Activated CD4-positive, alpha-beta T cell treated with anti-CD3 and anti-CD28 coated beads, Interleukin-2, amount 50 U/mL, for 4 hours (primary cell): ENCODE measurements around the gene ANGPTL4.
"Not testable (repeated sequence)": the region's sequence is repeated elsewhere in the genome, so short reads cannot be mapped to it uniquely, and the experiment has no call there.

Source experiments
- DNase-seq, 2 experiments: peaks; one replicate each; pipeline ENCODE4 v3.0.0-alpha.2; 2020

Gene ANGPTL4

GRCh38 chr19:8366121-8366581 is 2.2 kb downstream of the ANGPTL4 start:
- DNase-seq = no peak

GRCh38 chr19:8366961-8367326 is 3.0 kb downstream of the ANGPTL4 start:
- no peak for DNase-seq

DNA sequence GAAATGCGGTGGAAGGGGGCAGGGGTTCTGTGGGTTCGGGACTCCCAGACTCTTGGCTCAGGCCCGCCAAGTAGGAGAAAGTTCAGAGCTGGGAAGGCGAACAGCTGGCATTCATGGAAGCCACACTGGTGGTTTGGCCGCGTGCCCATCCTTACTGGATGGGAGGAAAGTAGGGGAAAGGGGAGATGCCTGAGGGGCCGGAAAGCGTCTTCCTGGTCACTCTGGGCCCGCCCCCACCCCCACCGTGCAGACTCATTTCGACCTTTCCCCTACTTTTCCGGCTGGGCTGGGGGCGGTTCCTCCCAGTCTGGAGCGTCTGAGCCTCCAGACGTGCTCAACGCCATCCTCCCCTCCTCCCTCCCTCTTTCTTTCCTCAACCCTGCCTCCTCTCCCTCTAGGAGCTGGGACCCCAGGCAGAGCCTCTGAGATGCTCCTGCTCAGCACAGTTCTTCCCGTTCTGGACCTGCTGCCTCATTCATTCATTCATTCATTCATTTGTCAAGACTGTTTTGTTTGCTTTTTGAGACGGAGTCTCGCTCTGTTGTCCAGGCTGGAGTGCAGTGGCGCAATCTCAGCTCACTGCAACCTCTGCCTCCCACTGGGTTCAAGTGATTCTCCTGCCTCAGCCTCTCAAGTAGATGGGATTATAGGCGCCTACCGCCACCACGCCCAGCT is 3.5 kb downstream of the ANGPTL4 start:
- no peak for DNase-seq

GRCh38 chr19:8370176-8371010 is 6.4 kb downstream of the ANGPTL4 start:
- no peak for DNase-seq

GRCh38 chr19:8371011-8371804 is 7.3 kb downstream of the ANGPTL4 start:
- no peak for DNase-seq

GRCh38 chr19:8373867-8374813 is 10.2 kb downstream of the ANGPTL4 start:
- no peak for DNase-seq

GRCh38 chr19:8375766-8376165 is 11.8 kb downstream of the ANGPTL4 start:
- DNase-seq = not testable (repeated sequence)

DNA sequence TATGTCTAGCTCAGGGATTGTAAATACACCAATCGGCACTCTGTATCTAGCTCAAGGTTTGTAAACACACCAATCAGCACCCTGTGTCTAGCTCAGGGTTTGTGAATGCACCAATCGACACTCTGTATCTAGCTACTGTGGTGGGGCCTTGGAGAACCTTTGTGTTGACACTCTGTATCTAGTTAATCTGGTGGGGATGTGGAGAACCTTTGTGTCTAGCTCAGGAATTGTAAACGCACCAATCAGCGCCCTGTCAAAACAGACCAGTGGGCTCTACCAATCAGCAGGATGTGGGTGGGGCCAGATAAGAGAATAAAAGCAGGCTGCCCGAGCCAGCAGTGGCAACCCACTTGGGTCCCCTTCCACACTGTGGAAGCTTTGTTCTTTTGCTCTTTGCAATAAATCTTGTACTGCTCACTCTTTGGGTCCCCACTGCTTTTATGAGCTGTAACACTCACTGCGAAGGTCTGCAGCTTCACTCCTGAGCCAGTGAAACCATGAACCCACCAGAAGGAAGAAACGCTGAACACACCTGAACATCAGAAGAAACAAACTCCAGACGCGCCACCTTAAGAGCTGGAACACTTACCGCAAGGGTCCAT is 12.5 kb downstream of the ANGPTL4 start:
- not testable (repeated sequence) for DNase-seq

- no peak for DNase-seq
Observed at GRCh38 chr19:8377598-8377997, 13.6 kb downstream of the ANGPTL4 start.

- DNase-seq = not testable (repeated sequence)
Observed at GRCh38 chr19:8379156-8379891, 15.4 kb downstream of the ANGPTL4 start.

DNA sequence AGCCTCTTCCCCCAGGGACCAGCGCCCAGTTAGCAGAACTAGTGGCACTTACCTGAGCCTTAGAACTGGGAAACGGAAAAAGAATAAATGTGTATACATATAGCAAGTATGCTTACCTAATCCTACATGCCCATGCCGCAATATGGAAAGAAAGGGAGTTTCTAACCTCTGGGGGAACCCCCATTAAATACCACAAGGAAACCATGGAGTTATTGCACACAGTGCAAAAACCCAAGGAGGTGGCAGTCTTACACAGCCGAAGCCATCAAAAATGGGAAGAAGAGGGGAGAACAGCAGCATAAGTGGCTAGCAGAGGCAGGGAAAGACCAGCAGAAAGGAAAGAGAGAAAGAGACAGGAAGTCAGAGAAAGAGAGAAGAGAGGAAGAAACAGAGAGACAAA is 20.6 kb downstream of the ANGPTL4 start:
- DNase-seq = not testable (repeated sequence)

DNA sequence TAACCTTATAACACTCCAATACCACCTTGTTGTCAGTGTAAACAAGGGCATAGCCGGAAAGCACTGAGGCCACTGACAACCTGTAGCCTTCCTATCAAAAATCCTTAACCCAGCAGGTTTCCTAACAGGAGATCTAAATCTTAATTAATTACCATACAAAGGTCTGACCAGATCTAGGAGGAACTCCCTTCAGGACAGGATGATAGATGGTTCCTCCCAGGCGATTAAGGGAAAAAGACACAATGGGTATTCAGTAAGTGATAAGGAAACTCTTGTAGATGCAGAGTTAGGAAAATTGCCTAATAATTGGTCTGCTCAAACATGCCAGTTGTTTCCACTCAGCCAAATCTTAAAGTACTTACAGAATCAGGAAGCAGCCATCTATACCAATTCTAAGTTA is 21.1 kb downstream of the ANGPTL4 start:
- not testable (repeated sequence) for DNase-seq

DNA sequence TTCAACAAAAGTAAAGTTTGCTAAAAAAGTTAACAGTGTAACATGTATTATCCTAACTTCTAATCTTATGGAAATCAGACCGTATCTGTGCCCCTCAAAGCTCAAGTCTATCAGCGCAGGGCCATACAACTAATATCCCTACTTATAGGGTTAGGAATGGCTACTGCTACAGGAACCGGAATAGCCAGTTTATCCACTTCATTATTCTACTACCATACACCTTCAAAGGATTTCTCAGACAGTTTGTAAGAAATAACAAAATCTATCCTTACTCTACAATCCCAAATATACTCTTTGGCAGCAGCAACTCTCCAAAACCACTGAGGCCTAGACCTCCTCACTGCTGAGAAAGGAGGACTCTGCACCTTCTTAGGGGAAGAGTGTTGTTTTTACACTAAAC is 21.6 kb downstream of the ANGPTL4 start:
- DNase-seq = not testable (repeated sequence)

GRCh38 chr19:8386419-8386818 is 22.5 kb downstream of the ANGPTL4 start:
- not testable (repeated sequence) for DNase-seq

GRCh38 chr19:8386990-8387389 is 23.0 kb downstream of the ANGPTL4 start:
- DNase-seq = no peak

DNA sequence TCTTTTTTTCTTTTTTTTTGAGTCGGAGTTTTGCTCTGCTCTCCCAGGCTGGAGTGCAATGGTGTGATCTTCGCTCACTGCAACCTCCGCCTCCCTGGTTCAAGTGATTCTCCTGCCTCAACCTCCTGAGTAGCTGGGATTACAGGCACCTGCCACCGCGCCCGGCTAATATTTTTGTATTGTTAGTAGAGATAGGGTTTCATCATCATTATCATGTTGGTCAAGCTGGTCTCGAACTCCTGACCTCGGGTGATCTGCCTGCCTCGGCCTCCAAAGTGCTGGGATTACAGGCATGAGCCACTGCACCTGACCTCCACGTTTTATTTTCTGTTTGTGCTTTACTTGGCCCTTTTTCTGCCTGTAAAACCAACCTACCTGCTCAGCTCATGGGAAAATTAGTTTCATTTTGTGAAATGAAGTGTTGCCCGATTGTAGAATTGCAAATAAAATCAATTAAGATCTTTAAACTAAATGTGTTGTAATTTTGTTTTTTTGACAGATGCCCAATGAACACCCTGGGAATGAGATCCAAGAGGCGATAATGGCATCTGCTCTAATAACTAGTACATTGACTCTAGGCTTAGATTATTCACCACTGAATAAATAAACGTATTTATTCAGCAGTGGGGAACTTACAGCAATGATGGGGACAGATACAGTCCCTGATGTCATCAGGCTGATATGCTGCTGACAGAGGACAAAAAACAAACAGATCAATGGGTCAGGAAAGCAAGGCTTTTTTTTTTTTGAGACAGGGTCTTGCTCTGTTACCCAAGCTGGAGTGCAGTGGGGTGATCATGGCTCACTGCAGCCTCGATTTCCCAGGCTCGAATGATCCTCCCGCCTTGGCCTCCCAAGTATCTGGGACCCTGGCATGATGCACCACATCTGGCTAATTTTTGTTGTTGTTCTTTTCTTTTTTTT is 24.0 kb downstream of the ANGPTL4 start:
- DNase-seq = no peak

DNA sequence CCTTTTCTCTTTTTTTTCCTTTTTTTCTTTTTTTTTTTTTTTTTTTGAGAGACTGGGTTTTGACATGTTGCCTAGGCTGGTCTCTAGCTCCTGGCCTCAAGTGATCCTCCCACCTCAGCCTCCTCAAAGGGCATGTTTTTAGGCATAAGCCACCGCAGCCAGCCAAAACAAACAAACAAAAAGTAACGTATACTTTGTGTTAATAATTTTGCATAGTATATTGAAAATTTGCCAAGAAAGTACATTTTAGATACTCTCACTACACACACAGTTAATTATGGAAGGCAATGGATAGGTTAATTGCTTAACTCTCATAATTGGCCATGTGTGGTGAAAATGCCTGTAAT is 24.6 kb downstream of the ANGPTL4 start:
- DNase-seq = no peak

GRCh38 chr19:8389891-8390616 is 26.1 kb downstream of the ANGPTL4 start, which contains the start of gene RAB11B:
TSS of gene RAB11B (plus strand) at chr19:8390360. CDS start at chr19:8390417, 57 bp downstream.
- DNase-seq = peak; percentile 97 to 98

DNA sequence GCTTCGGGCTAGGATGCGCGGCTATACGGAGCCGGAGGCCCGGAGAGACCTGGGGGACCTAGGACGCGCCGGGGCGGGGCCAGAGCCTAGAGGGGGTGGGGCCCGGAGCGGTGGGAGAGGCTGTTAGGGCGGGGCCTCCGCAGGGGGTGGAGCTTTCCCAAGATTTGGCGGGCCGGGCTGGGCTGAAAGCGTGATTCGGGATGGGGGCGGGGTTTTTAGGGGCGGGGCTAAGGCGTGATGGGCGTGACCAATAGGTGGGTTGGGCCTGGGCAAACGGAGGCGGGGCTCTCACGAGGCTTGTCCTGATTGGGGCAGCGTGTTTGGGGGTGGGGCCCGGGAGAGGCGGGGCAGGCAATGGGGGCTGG is 26.6 kb downstream of the ANGPTL4 start:
- DNase-seq = peak; percentile 90 to 93
